Lower leg skin (tissue), 3 donors: ENCODE measurements around the gene DSTN.

ENCODE experiments used
- POLR2A ChIP-seq, 2 donors: fragments of 450-650 bp; IDR thresholded peaks; one replicate each; pipeline ENCODE4 v1.6.1; 2016 to 2017; ENCODE audit warnings: antibody characterized with exemption in 2 of 2, mild to moderate bottlenecking in 1 of 2, moderate library complexity in 1 of 2
- TF ChIP-seq, protein P1 (sequence below), 3 donors: fragments of 450-650 bp; IDR thresholded peaks; one replicate each; pipeline ENCODE4 v1.5.1; 2016; ENCODE audit warnings: antibody characterized with exemption in 3 of 3, mild to moderate bottlenecking in 3 of 3, moderate library complexity in 2 of 3

DNA sequence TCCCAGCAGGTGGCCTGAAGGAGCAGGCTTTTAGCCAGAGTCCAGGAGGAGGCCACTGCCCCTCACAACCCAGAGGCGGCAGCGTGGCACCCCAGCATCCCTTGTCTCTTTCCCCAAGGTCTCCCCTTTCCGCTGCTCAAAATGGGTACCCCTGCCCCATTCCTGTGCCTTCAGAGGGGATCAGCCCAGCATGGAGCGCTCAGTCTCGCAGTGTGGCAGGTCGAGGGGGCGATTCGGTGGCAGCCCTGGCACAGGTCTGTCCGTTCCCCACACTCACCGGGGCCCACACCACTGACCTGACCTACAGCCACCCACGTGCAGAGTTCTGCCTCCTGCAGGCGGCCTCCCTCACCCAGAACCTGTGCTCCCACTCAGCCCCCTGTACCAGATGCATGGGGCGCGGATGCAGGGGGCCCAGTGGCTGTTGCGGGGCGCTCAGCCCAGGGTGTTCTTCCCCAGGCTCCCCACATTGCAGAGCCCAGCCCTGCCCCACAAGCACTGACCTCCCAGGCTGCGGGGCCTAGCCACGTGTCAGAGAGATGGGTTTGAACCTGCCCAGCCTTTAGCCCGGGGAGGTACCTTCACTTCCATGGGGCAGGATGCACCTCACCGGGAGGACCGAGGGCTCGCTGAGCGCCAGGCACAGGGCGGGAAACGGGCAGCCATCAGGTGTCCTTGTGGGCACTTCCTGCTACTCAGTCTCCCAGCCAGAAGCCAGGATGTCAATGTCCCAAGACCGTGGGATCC is 41.8 kb downstream of the DSTN start:
- TF ChIP-seq, protein P1, sequence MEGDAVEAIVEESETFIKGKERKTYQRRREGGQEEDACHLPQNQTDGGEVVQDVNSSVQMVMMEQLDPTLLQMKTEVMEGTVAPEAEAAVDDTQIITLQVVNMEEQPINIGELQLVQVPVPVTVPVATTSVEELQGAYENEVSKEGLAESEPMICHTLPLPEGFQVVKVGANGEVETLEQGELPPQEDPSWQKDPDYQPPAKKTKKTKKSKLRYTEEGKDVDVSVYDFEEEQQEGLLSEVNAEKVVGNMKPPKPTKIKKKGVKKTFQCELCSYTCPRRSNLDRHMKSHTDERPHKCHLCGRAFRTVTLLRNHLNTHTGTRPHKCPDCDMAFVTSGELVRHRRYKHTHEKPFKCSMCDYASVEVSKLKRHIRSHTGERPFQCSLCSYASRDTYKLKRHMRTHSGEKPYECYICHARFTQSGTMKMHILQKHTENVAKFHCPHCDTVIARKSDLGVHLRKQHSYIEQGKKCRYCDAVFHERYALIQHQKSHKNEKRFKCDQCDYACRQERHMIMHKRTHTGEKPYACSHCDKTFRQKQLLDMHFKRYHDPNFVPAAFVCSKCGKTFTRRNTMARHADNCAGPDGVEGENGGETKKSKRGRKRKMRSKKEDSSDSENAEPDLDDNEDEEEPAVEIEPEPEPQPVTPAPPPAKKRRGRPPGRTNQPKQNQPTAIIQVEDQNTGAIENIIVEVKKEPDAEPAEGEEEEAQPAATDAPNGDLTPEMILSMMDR (IDR thresholded peaks at IDR 0.05) = no peak
- no peak for TF ChIP-seq POLR2A (IDR thresholded peaks at IDR 0.05)
